Endometrium (tissue), 2 donors: ENCODE measurements around the gene DYNC2H1.

Source experiments
- FAIRE-seq: peaks from 2 replicates; lab custom pipeline; 2012; peaks lifted over from hg19 to GRCh38; lab: Jason Lieb, UNC
- donor health status: control.
- donor health status: control.

DYNC2H1 gene

DNA sequence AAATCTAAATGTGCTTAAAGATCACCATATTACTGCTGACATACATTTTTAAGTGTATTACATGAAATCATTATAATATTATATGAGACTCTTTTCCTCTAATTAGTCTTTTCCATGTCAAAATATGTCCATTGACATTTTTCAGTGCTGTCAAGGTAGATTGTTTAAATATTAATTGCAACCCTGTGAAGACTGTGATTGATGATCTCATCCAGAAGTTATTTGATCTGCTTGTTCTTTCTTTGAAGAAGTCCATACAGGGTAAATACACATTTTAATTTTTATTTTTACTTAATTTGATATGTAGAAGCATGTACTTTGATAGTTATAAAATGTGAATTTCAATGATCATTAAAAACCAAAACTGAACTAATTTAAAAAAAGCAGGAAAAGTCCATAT lies 38.4 kb downstream of the DYNC2H1 start:
- FAIRE-seq: no peak

DNA sequence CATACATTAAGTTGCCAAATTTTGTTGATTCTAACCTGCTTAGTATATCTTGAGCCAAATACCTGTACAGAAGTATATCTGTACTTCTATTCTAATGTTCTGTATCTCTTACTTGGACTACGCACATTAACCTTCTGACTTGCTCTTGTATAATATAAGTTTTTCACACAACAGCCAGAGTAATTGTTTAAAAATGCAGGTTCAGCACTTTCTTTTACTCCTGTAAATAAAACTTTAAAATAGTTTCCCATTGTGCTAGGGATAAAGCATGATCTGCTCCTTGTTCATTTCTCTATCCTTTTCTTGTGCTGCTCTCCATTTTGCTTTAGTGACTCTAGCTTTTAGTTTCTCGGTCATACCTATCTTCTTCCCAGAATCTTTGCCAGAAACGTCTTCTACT lies 48.3 kb downstream of the DYNC2H1 start:
- no peak for FAIRE-seq

GRCh38 chr11:103164093-103164796 lies 55.0 kb downstream of the DYNC2H1 start:
- no peak for FAIRE-seq

- no peak for FAIRE-seq
Measured at GRCh38 chr11:103167166-103167565, 57.9 kb downstream of the DYNC2H1 start.

DNA sequence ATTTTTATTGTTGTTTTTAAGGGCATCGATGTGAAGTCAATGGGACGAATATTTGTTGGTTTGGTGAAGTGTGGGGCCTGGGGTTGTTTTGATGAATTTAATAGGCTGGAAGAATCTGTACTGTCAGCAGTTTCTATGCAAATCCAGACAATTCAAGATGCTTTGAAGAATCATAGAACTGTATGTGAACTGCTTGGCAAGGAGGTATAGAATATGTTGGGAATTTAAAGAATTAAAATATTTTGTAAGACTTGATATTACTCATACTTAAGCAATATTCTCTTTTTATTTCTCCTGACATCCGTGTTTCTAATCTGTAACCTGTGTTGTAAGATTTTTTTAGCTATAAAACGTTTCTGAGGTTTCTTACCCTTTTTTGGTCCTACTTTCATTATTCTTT lies 61.6 kb downstream of the DYNC2H1 start:
- no peak for FAIRE-seq

DNA sequence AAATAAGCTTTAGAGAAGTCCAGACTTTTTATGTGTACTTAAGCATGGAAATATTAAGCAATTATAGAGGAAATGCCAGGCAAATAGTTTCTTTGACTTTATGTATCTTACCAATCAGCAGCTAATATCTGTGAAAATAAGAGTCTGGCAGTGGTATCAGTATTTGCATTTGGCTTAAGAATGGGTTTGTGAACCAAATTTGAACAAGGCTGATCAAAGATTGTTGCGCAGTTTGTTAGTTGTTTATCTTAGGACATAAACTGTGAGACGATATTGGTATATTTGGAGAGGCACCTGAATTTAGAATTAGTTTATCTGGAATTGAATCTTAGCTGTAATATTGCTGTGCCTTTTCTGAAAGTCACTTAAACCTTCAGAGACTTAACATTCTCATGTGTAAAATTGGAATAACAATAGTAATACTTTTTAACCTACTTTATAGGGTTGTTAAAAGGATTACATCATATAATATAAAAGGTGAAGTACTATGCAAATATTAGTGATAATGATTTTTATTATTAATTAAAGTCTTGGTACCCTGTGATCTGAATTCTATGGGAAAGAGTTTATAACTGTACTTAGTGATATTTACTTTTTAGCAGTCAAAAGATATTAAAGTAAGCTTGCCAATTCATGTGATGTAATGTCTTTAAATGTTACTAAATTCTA lies 66.4 kb downstream of the DYNC2H1 start:
- no peak for FAIRE-seq

- no peak for FAIRE-seq
Measured at GRCh38 chr11:103183981-103184611, 74.9 kb downstream of the DYNC2H1 start.

DNA sequence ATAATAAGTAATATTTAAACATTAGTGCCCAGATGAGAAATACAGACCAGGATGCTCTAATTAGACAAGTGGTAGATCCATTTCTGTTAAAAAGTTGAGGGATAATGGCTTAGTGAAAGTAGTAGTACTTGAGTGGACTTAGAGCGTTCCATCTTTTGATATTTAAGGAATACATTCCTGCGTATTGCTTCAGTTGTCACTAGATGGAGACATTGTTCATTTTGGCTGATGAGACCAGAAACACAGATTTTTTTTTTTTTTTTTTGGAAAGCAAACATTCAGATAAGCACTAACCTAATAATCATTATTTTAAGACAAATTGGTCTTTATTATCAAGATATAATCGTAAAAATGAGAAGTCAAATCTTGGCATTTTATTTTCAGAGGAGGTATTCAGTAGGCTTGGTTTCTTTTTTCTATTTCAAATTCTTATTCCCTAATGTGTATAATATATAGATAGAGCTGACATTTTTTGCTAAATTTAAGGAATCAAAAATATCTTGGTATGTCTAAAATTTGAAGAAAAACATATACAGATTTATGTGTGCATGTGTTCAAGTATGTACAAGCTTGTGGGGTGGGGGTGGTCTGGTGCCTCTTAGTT lies 92.9 kb downstream of the DYNC2H1 start:
- FAIRE-seq: peak; percentile 73

DNA sequence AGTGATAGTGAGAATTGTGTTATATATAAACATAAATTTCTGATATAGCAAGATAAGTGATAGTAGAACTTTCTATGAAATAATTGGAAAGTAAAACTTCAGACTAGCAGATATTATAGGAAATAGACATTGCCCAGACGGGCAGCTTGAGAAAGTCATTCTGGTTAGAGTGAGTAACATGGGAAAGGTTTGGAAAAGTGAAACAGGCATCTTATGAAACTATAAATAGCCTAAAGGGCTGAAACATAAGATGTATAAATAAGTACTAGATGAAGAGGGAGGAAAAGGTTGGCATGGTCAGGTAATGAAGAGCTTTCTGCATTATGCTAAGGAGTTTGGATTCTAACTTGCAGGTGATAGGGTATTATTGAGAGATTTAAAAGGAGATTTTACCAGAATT lies 101.3 kb downstream of the DYNC2H1 start:
- no peak for FAIRE-seq

GRCh38 chr11:103215812-103216211 lies 106.6 kb downstream of the DYNC2H1 start:
- FAIRE-seq: no peak

DNA sequence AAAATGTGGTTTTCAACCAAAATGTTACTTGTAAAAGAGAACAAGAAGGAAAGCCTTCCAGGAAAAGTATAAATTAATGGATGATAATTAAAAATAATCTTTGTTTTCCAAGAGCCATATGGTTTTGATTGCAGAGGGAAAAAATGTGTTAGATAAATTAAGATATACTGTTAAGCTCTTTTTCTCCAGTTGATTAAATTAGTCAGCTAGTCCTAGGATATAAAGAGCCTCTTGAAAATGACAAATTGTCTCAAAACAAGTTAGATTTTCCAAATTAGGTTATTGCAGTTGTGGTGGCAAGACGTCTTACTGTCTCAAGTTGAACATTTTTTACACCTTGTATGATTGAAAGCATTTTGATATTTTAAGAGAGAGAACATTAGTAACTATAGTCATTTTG lies 110.9 kb downstream of the DYNC2H1 start:
- FAIRE-seq: peak; percentile 76

- FAIRE-seq: no peak
Measured at GRCh38 chr11:103222806-103223205, 113.6 kb downstream of the DYNC2H1 start.

DNA sequence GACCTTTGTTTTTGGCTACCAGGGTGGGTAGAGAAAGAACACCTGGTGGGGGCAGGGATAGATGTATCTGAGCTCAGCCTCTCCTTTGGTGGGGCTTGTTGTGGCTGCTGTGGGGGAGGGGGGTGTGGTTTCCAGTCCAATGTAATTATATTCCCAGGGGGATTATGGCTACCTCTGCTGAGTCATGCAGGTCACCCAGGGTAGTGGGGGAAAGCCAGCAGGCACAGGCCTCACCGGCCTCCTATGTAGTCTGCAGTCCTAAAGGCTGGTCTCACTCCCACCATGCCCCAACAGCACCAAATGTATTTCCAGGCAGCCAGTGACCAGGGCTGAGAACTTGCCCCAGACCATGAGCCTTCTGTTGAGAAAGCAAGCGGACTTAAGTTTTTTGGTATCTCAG lies 119.6 kb downstream of the DYNC2H1 start:
- no peak for FAIRE-seq

GRCh38 chr11:103234974-103235373 lies 125.7 kb downstream of the DYNC2H1 start:
- no peak for FAIRE-seq

DNA sequence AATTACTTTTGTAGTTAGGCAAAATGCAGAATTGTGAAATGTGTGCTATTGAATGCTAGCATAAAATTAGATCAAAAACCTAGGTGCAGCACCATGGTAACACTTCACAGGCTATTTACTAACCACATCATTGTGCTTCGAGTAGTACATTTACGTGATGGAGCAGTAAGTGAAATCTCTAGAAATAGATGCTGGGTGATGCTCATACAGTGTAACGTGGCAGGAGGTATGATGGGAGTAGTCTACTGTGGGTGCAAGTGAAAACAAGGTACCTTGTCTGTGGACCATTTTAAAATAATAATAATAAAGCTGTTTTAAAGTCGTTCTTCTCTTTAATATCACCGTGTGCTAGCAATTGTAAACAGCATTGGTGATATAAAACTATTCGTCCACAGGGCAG lies 132.3 kb downstream of the DYNC2H1 start:
- FAIRE-seq: no peak

DNA sequence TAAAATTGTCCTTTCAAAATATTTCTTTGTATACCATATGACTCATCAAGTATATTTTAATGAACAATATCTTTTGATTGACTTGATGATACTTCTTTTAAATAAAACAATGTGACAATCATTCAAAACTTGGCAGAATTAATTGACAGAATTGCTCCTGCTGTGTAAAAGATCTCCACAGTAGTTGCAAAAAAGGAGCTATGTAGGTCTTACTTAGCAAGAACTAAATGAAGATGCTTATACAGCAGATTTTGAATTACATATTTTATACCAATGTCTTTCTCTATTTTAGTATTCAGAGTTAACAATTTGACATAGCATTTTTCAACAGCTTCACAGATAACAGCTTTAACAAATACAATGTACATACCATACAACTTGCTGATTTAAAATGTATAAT lies 144.9 kb downstream of the DYNC2H1 start:
- no peak for FAIRE-seq

DNA sequence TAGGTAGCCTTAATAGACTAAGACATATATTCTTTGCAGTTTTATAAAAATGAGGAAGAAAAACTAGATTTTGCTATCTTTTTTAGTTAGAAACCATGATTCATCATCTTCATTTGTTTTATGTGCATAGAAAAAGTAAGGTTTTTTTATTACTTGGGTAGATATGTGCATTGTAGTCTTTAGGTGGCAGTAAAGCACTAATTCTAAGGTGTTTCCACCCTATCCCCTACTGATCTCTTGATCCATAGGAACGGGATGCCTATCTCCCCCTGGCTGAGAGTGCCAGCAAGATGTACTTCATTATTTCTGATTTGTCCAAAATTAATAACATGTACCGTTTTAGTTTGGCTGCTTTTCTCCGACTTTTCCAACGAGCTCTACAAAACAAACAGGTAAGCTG lies 148.1 kb downstream of the DYNC2H1 start:
- FAIRE-seq: no peak

- no peak for FAIRE-seq
Measured at GRCh38 chr11:103266167-103266831, 157.1 kb downstream of the DYNC2H1 start.

DNA sequence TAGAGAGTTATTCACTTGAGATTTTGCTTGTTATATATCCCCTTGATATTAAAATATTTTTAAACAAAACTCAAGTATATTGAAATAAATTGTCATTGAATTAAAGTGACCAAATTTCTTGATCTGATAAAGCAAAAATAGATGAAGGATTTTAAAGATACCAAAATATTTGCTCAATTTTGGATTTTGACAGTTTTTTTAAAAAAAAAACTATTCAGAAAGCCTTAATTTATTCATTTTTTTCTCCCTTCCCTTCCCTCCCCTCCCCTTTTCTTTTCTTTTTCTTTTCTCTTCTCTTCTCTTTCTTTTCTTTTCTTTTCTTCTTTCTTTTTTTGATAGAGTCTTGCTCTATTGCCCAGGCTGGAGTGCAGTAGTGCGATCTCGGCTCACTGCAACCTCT lies 163.7 kb downstream of the DYNC2H1 start:
- FAIRE-seq: no peak

GRCh38 chr11:103274025-103274424 lies 164.8 kb downstream of the DYNC2H1 start:
- FAIRE-seq: no peak

GRCh38 chr11:103279821-103280220 lies 170.6 kb downstream of the DYNC2H1 start:
- FAIRE-seq: no peak

GRCh38 chr11:103281301-103281700 lies 172.1 kb downstream of the DYNC2H1 start:
- FAIRE-seq: no peak

DNA sequence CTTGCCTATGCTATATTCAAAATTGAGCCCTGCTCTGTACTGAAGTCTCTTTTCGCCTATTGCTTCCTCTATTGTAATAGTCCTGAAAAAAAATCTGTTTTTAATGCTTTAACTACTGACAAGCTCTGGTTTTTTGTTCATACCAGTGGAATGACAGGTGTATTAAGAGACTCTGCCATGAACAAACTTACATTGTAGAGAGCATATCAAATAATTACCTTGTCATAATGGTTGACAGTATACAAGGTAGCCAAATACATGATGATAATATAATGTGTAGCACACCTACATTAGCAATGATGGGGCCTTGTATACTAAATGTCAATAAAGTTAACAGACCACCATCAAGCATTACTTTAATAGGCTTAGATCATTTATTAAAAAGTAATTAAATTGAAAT lies 175.0 kb downstream of the DYNC2H1 start:
- FAIRE-seq: no peak
